ENCODE measurements around the gene LBH.

DNA sequence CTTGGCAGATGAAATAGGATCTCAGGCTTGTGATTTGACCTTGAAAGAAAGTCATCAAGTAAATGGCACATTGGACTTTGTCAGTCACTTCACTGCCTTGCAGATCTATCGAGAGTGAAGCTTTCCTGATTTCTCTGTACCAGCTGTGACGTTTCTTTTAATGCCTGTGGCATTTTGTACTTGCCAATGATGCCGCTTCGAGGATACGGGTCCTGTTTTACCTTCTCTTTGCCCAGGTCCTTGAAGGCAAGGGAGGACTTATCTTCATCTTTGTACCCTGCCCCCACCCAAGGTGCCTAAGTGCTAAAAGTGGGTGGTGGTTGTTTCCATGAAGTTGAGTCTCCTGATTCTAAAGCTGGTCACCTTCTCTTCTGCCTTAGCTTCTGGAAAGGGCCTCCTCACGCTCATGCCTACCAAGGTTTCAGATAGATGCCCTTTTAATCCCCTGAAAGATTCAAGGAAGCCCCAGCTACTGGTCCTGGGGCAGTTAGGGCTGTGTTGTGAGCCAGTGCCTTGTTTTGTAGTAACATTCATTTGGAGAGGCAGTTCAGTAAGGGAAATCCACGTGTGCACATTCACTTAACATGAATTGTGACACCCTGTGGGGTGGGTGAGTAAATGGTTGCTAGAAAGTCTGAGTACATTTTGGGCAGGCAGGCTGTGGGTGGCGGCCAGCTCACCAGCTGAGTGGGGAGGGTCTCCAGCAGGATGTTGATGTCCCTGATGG is 6.1 kb downstream of the LBH start:
- no peak for TF ChIP-seq BHLHE40 (IDR thresholded peaks at IDR 0.05; ENCODE audit: borderline replicate concordance)
- TF ChIP-seq FOXA1 (IDR thresholded peaks at IDR 0.05) = no peak
- TF ChIP-seq HDGF (IDR thresholded peaks at IDR 0.05; ENCODE audit: borderline replicate concordance) = no peak

All from HEK293T (cell line).